HG03135 (cell line): ENCODE measurements around the gene FGF9.

Source experiments
- ATAC-seq: cut with Tn5 transposase; IDR thresholded peaks from one replicate; pipeline ENCODE4 v1.9.1; 2021; ENCODE audit warnings: mild to moderate bottlenecking, moderate library complexity; ENCODE audit not compliant: unreplicated experiment

FGF9 gene

DNA sequence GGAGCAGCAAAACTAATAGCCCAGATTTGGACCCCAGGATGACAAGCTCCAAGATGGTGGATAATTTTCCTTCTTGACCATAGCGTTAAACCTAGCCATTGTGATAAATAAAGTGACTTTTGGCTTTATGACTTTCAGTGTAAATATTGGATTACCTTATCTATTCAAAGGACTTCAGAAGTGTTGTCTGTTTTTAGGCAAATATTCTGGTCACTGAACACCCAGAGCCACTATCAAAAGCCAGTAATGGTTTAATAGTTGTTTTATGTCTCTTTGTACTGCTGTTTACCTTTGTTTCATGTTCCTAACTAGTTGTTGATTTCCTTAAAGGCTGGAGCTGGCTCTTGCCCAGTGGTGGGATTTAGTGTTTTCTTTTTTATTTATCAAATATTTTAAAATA is 81.6 kb downstream of the FGF9 start:
- no peak for ATAC-seq

DNA sequence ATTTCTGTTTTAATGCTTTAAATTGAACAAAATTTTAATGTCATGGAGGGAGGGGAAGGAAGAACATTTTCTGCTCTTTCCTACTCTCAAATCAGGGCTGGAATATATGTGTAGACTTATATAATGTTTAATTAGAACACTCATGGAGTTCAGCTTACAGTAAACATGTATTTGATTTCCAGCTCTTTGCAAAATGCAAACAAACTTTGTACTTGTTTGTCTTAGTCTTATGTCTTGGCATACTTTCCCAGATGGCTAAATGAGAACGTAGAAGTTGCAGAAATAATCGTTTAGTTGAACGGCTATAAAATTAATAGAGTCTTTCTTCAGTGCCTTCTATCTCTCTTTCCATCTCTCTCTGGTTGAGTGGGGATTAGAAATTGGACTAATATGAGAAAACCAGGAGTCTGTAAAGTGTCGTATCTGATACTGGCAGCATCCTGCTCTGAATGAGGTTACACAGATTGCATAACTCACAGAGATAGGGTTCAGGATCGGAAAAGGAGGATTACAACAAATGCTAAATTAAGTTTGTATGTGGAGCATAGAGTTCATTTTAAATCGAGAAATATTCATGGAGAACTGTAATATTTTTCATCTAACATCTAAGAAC is 82.3 kb downstream of the FGF9 start:
- ATAC-seq, result no peak
